Spleen (tissue), 7 donors: ENCODE measurements around the gene BANK1.

ENCODE experiments used
- CTCF ChIP-seq, 11 experiments: fragments of 200-600 bp in 7 of 11; fragments of 450-650 bp in 4 of 11; sonication (generic) in 4 of 11; IDR thresholded peaks in 8 of 11; conservative IDR thresholded peaks in 3 of 11; 1 replicate in 7 of 11; 2 replicates in 4 of 11; pipeline versions ENCODE4 v1.4.0 to v1.8.0; 2016 to 2021; ENCODE audit warnings: antibody characterized with exemption in 11 of 11, inconsistent platforms in 4 of 11, mild to moderate bottlenecking in 1 of 11
- POLR2A ChIP-seq, 3 donors: fragments of 450-650 bp; IDR thresholded peaks; one replicate each; pipeline ENCODE4 v1.5.1; 2017; ENCODE audit warnings: antibody characterized with exemption in 3 of 3, mild to moderate bottlenecking in 1 of 3
- donor health status: DM: no; HTN: no; CAD: no; lungs with moderate emphysema.
- donor health status: DM: no; HTN: no; CAD: no.
- donor health status: DM: no; HTN: no; CAD: no.

- TF ChIP-seq CTCF (IDR thresholded peaks at IDR 0.05 in 8 of 11, conservative IDR thresholded peaks at IDR 0.05 in 3 of 11) = no peak
- no peak for TF ChIP-seq POLR2A (IDR thresholded peaks at IDR 0.05)
Observed at GRCh38 chr4:101970547-101971155, 180.1 kb downstream of the BANK1 start.
